ENCODE measurements around the gene AFAP1. TPM values are rescaled to one million over a fixed set of nuclear protein-coding genes. Genes with fewer than 3 reads are reported as not detected.

AFAP1 gene
- total RNA-seq, 1 donor from 2014 or later: 6.7 TPM

- H2AFZ ChIP-seq (replicated peaks): no peak overlapping the region
- no peak for DNase-seq (ENCODE audit: low spot score)
- no peaks in the 10 kb centered on the region for H3K27me3 ChIP-seq
- H4K20me1 ChIP-seq (ENCODE audit: low read depth): no peaks in the 10 kb centered on the region
- no peak overlapping the region for H3K27ac ChIP-seq
- no peaks in the 10 kb centered on the region for H3K4me1 ChIP-seq
- no peak overlapping the region for H3K4me2 ChIP-seq
- H3K27me3 Mint-ChIP-seq (ENCODE audit: insufficient read depth, low read depth): peaks cover 8% of the 10 kb centered on the region
- H3K36me3 Mint-ChIP-seq: peaks cover 2% of the 10 kb centered on the region
- TF ChIP-seq CTCF (IDR thresholded peaks at IDR 0.05) (no peak), EZH2 (IDR thresholded peaks at IDR 0.05) (no peak), EZH2phosphoT487 (IDR thresholded peaks at IDR 0.05) (no peak)
- no peaks in the 10 kb centered on the region for H3K9me3 ChIP-seq (ENCODE audit: low read depth)
- H3F3A ChIP-seq (ENCODE audit: low read depth): no peaks in the 10 kb centered on the region
- H3K4me1 Mint-ChIP-seq: peaks cover 5% of the 10 kb centered on the region
- H3K4me3 Mint-ChIP-seq: no peak overlapping the region
- H3K27ac Mint-ChIP-seq: no peak overlapping the region
- H3K79me2 ChIP-seq (ENCODE audit: low read depth): no peaks in the 10 kb centered on the region
- no peaks in the 10 kb centered on the region for H3K36me3 ChIP-seq
- H3K4me3 ChIP-seq: no peak overlapping the region
- H3K9ac ChIP-seq: no peak overlapping the region
- H3K9me3 Mint-ChIP-seq: peaks cover 1% of the 10 kb centered on the region
Measured at GRCh38 chr4:7746351-7747061, 193.2 kb downstream of the AFAP1 start.

GRCh38 chr4:7745301-7745885 lies 194.3 kb downstream of the AFAP1 start:
- H3K27ac Mint-ChIP-seq: no peak overlapping the region
- Histone ChIP-seq H3K4me2 (no peak overlapping the region), H3K9ac (no peak overlapping the region), H2AFZ (replicated peaks) (no peak overlapping the region), H3K4me3 (no peak overlapping the region), H3K27ac (no peak overlapping the region), H3K36me3 (no peaks in the 10 kb centered on the region), H3K9me3 (ENCODE audit: low read depth) (no peaks in the 10 kb centered on the region), H3K27me3 (no peaks in the 10 kb centered on the region), H3F3A (ENCODE audit: low read depth) (no peaks in the 10 kb centered on the region), H3K79me2 (ENCODE audit: low read depth) (no peaks in the 10 kb centered on the region), H3K4me1 (no peaks in the 10 kb centered on the region), H4K20me1 (ENCODE audit: low read depth) (no peaks in the 10 kb centered on the region)
- H3K36me3 Mint-ChIP-seq: peaks cover 2% of the 10 kb centered on the region
- H3K9me3 Mint-ChIP-seq: peaks cover 1% of the 10 kb centered on the region
- peaks cover 8% of the 10 kb centered on the region for H3K27me3 Mint-ChIP-seq (ENCODE audit: insufficient read depth, low read depth)
- DNase-seq (ENCODE audit: low spot score): no peak
- no peak overlapping the region for H3K4me3 Mint-ChIP-seq
- no peak for TF ChIP-seq EZH2 (IDR thresholded peaks at IDR 0.05)
- TF ChIP-seq CTCF (IDR thresholded peaks at IDR 0.05): no peak
- TF ChIP-seq EZH2phosphoT487 (IDR thresholded peaks at IDR 0.05): no peak
- peaks cover 5% of the 10 kb centered on the region for H3K4me1 Mint-ChIP-seq

GRCh38 chr4:7744142-7744804 lies 195.4 kb downstream of the AFAP1 start:
- Histone ChIP-seq H3K27me3 (no peaks in the 10 kb centered on the region), H3K79me2 (ENCODE audit: low read depth) (no peaks in the 10 kb centered on the region), H3F3A (ENCODE audit: low read depth) (no peaks in the 10 kb centered on the region), H3K27ac (no peak overlapping the region), H3K4me1 (no peaks in the 10 kb centered on the region), H2AFZ (replicated peaks) (no peak overlapping the region), H3K36me3 (no peaks in the 10 kb centered on the region), H3K4me2 (no peak overlapping the region), H3K4me3 (no peak overlapping the region), H4K20me1 (ENCODE audit: low read depth) (no peaks in the 10 kb centered on the region), H3K9me3 (ENCODE audit: low read depth) (no peaks in the 10 kb centered on the region), H3K9ac (no peak overlapping the region)
- H3K27ac Mint-ChIP-seq: no peak overlapping the region
- peak overlapping the region; percentile 18 for H3K4me3 Mint-ChIP-seq
- peaks cover 8% of the 10 kb centered on the region for H3K27me3 Mint-ChIP-seq (ENCODE audit: insufficient read depth, low read depth)
- H3K4me1 Mint-ChIP-seq: peaks cover 5% of the 10 kb centered on the region
- no peak for DNase-seq (ENCODE audit: low spot score)
- H3K9me3 Mint-ChIP-seq: peaks cover 1% of the 10 kb centered on the region
- TF ChIP-seq EZH2 (IDR thresholded peaks at IDR 0.05): no peak
- no peak for TF ChIP-seq CTCF (IDR thresholded peaks at IDR 0.05)
- no peak for TF ChIP-seq EZH2phosphoT487 (IDR thresholded peaks at IDR 0.05)
- H3K36me3 Mint-ChIP-seq: peaks cover 2% of the 10 kb centered on the region

Measured in neural progenitor cell (in vitro differentiated cells).